Endothelial cell of umbilical vein (primary cell): ENCODE results near the gene DDX59. TPM values are rescaled to one million over a fixed set of nuclear protein-coding genes. Genes with fewer than 3 reads are reported as not detected.

Source experiments
- BruUV-seq: library from RNA; stranded (reverse); fragments of 400-500 nt; replicated peaks from 2 replicates; lab custom pipeline; 2021; lab: Mats Ljungman, UMichigan
- CTCF ChIA-PET: fragments of 300-600, 350-600 bp; sonication (Branson Sonifier 250); formaldehyde crosslinking; loops from one replicate; lab custom pipeline; 2021; ENCODE audit warnings: antibody characterized with exemption, inconsistent platforms; lab: Charles Lee
- POLR2A ChIA-PET: fragments of 300-600, 350-600 bp; sonication (Branson Sonifier 250); formaldehyde crosslinking; loops from one replicate; lab custom pipeline; 2021; ENCODE audit warnings: antibody characterized with exemption, inconsistent platforms; lab: Charles Lee
- DNase-seq: peaks from one replicate; pipeline ENCODE4 v3.0.0-alpha.2; 2011; ENCODE audit warnings: low read depth, low spot score
- FAIRE-seq: peaks from 2 replicates; lab custom pipeline; 2011; peaks lifted over from hg19 to GRCh38; lab: Jason Lieb, UNC
- H2AFZ ChIP-seq: 2 replicates; pipeline ENCODE4 v1.6.0; 2012; ENCODE audit warnings: low read depth, low read length, control low read depth, inconsistent platforms
- H3K27ac ChIP-seq: 2 replicates; pipeline ENCODE4 v1.5.1; 2011; ENCODE audit warnings: low read depth, mild to moderate bottlenecking, control low read depth, low read length, moderate library complexity; ENCODE audit not compliant: insufficient read depth
- H3K27me3 ChIP-seq, 2 experiments: 2 replicates each; pipeline versions ENCODE4 v1.6.0 to v1.6.1; 2011; ENCODE audit warnings: low read length in 2 of 2, mixed read lengths in 1 of 2; ENCODE audit not compliant: control insufficient read depth in 2 of 2, insufficient read depth in 2 of 2
- H3K36me3 ChIP-seq, 2 experiments: 2 replicates in 1 of 2; 3 replicates in 1 of 2; pipeline ENCODE4 v1.5.1; 2011; ENCODE audit warnings: low read length in 2 of 2, mild to moderate bottlenecking in 1 of 2, moderate library complexity in 1 of 2; ENCODE audit not compliant: control insufficient read depth in 2 of 2, insufficient read depth in 2 of 2; ENCODE audit errors: extremely low read depth in 1 of 2
- H3K4me1 ChIP-seq: 3 replicates; pipeline ENCODE4 v1.5.1; 2011; ENCODE audit warnings: mild to moderate bottlenecking, low read length; ENCODE audit not compliant: control insufficient read depth, insufficient read depth; ENCODE audit errors: extremely low read depth
- H3K4me2 ChIP-seq: 2 replicates; pipeline ENCODE4 v1.6.1; 2011; ENCODE audit warnings: low read length, control low read depth, mixed read lengths; ENCODE audit not compliant: insufficient read depth
- H3K4me3 ChIP-seq, 3 experiments: fragments of 200-600 bp in 1 of 3; sonication (generic), shearing (Covaris generic) in 1 of 3; replicated peaks in 1 of 3; 2 replicates each; pipeline ENCODE4 v1.5.1; 2011 to 2016; ENCODE audit warnings: control low read depth in 3 of 3, low read length in 3 of 3, mild to moderate bottlenecking in 2 of 3, inconsistent platforms in 1 of 3, low read depth in 1 of 3, moderate library complexity in 1 of 3; ENCODE audit not compliant: insufficient read depth in 1 of 3
- H3K79me2 ChIP-seq: 2 replicates; pipeline ENCODE4 v1.6.0; 2012; ENCODE audit warnings: low read length, inconsistent platforms; ENCODE audit not compliant: control insufficient read depth, insufficient read depth
- H3K9ac ChIP-seq: replicated peaks from 2 replicates; pipeline ENCODE3; 2011; ENCODE audit warnings: low read length, control low read depth; ENCODE audit not compliant: insufficient read depth; ENCODE audit errors: extremely low read depth
- H3K9me1 ChIP-seq: replicated peaks from 3 replicates; pipeline ENCODE4 v1.6.0; 2011; ENCODE audit warnings: mild to moderate bottlenecking, low read length; ENCODE audit not compliant: control insufficient read depth, insufficient read depth; ENCODE audit errors: extremely low read depth
- H3K9me3 ChIP-seq: replicated peaks from 2 replicates; pipeline ENCODE4 v1.5.1; 2012; ENCODE audit warnings: low read length, inconsistent platforms; ENCODE audit not compliant: control insufficient read depth, insufficient read depth
- H4K20me1 ChIP-seq: replicated peaks from 2 replicates; pipeline ENCODE3; 2011; ENCODE audit warnings: mild to moderate bottlenecking, low read length; ENCODE audit not compliant: control insufficient read depth, insufficient read depth; ENCODE audit errors: extremely low read depth
- CTCF ChIP-seq, 2 donors: IDR thresholded peaks; 1 replicate in 1 of 2; 2 replicates in 1 of 2; pipeline ENCODE4 v1.5.1; 2011; ENCODE audit warnings: low read length in 2 of 2, mild to moderate bottlenecking in 2 of 2, moderate library complexity in 2 of 2, control low read depth in 1 of 2, inconsistent platforms in 1 of 2, low read depth in 1 of 2; ENCODE audit not compliant: insufficient read depth in 1 of 2; ENCODE audit errors: extremely low read depth in 1 of 2
- EZH2 ChIP-seq: IDR thresholded peaks from 2 replicates; pipeline ENCODE4 v1.6.1; 2012; ENCODE audit warnings: borderline replicate concordance, low read depth, mild to moderate bottlenecking, moderate library complexity, low read length, inconsistent platforms; ENCODE audit not compliant: severe bottlenecking
- FOS ChIP-seq: IDR thresholded peaks from 2 replicates; pipeline ENCODE4 v1.6.1; 2011; ENCODE audit warnings: mild to moderate bottlenecking, low read length, moderate library complexity, borderline replicate concordance; ENCODE audit not compliant: insufficient read depth
- GATA2 ChIP-seq: IDR thresholded peaks from 2 replicates; pipeline ENCODE4 v1.7.0; 2011; ENCODE audit warnings: low read depth, mild to moderate bottlenecking, moderate library complexity, mixed read lengths, low read length; ENCODE audit not compliant: insufficient read length, insufficient read depth
- JUN ChIP-seq: IDR thresholded peaks from 2 replicates; pipeline ENCODE4 v1.6.1; 2011; ENCODE audit warnings: borderline replicate concordance, low read depth; ENCODE audit not compliant: insufficient read length, insufficient read depth
- MAX ChIP-seq: IDR thresholded peaks from 2 replicates; pipeline ENCODE4 v1.6.1; 2011; ENCODE audit not compliant: insufficient read depth, insufficient read length
- MYC ChIP-seq: IDR thresholded peaks from one replicate; pipeline ENCODE4 v1.6.1; 2011; ENCODE audit warnings: mild to moderate bottlenecking, low read depth, low read length
- POLR2A ChIP-seq: IDR thresholded peaks from 2 replicates; pipeline ENCODE4 v1.6.1; 2012; ENCODE audit warnings: low read depth, mild to moderate bottlenecking, control low read depth, low read length
- POLR2AphosphoS5 ChIP-seq: IDR thresholded peaks from 2 replicates; pipeline ENCODE4 v1.6.1; 2012; ENCODE audit warnings: low read depth, mild to moderate bottlenecking, control low read depth, low read length, moderate library complexity; ENCODE audit not compliant: insufficient read depth
- dilution Hi-C: fragments of 300-500 bp; cut with MboI; formaldehyde crosslinking; loops from one replicate; pipeline ENCODE4 v1.15.0; 2019; ENCODE audit warnings: low sequenced_read_pairs; ENCODE audit not compliant: extremely low pct_ligation_motif_present
- intact Hi-C: fragments of 100-400 bp; cut with micrococcal nuclease; formaldehyde crosslinking; loops from one replicate; pipeline ENCODE4 v1.10.0; 2022
- polyA plus RNA-seq, 4 experiments: library from polyadenylated mRNA; depleted of rRNA in 3 of 4; stranded (reverse) in 3 of 4; unstranded in 1 of 4; fragments of >200 nt; gene quantifications; 2 replicates each; pipeline versions ENCODE4 v1.2.1 to v1.2.3, GENCODE V29; 2011 to 2012; ENCODE audit warnings: missing spikeins in 1 of 4
- total RNA-seq: library from RNA; stranded (reverse); gene quantifications from 2 replicates; pipeline ENCODE4 v1.2.3, GENCODE V29; 2021

DDX59 gene
- total and polyA plus RNA-seq, 2 donors (not counting 3 experiments of a cell fraction or from before 2014, with no cell fraction given), result 8.1 to 17.7 TPM

GRCh38 chr1:200665861-200666260 lies 3.8 kb downstream of the DDX59 start:
- DNase-seq (peak; percentile 93), FAIRE-seq (no peak)
- Histone ChIP-seq H3K9ac (no peak overlapping the region), H3K79me2 (peaks cover 10% of the 10 kb centered on the region), H3K27me3 (no peaks in the 10 kb centered on the region), H2AFZ (no peak overlapping the region), H3K9me3 (no peaks in the 10 kb centered on the region), H3K27ac (peak overlapping the region; percentile 32), H4K20me1 (no peaks in the 10 kb centered on the region), H3K4me2 (no peak overlapping the region), H3K36me3 (peaks cover 3 to 10% of the 10 kb centered on the region in 2 experiments), H3K4me3 (no peak overlapping the region), H3K4me1 (peaks cover 23% of the 10 kb centered on the region), H3K9me1 (no peaks in the 10 kb centered on the region)
- no TSS peak for BruUV-seq
- dilution Hi-C loops (no loop called here), intact Hi-C loops (no loop called here)
- ChIA-PET POLR2A (no interaction called here), CTCF (interaction anchor here (0.7 to 3.7 kb wide), 4 partner anchors 33 to 171 kb away, joined by 3 to 20 read pairs (median 4); no protein-coding TSS in a partner anchor)
- TF ChIP-seq MYC, result no peak
- no peak for TF ChIP-seq JUN
- no peak for TF ChIP-seq POLR2A
- no peak for TF ChIP-seq EZH2
- TF ChIP-seq POLR2AphosphoS5, result no peak
- TF ChIP-seq CTCF (IDR thresholded peaks at IDR 0.05; ENCODE audit: extremely low read depth in 1 of 2, insufficient read depth in 1 of 2, low read depth in 1 of 2, low read length in 2 of 2), result no peak
- no peak for TF ChIP-seq FOS
- TF ChIP-seq GATA2, result no peak
- TF ChIP-seq MAX, result no peak
